Lung (tissue), 16 donors: ENCODE measurements around the gene HDAC10. TPM values are rescaled to one million over a fixed set of nuclear protein-coding genes. Genes with fewer than 3 reads are reported as not detected.

Experiments used
- ATAC-seq: fragments of 200-7000 bp; cut with Tn5 transposase; one replicate; pipeline ENCODE4 v1.9.1; 2020; ENCODE audit warnings: moderate number of reproducible peaks; ENCODE audit not compliant: insufficient read depth, low FRiP score
- DNase-seq, 3 donors: peaks; one replicate each; pipeline ENCODE4 v3.0.0-alpha.2; 2013 to 2017
- H3K27ac ChIP-seq, 2 donors: one replicate each; pipeline ENCODE4 v1.5.1; 2013; ENCODE audit warnings: mild to moderate bottlenecking in 2 of 2, moderate library complexity in 2 of 2, control low read depth in 1 of 2, inconsistent platforms in 1 of 2, low read depth in 1 of 2, low read length in 1 of 2
- H3K27me3 ChIP-seq, 3 donors: one replicate each; pipeline ENCODE4 v1.5.1; 2013; ENCODE audit warnings: low read length in 2 of 3; ENCODE audit not compliant: control insufficient read depth in 3 of 3, insufficient read depth in 3 of 3
- H3K36me3 ChIP-seq, 4 donors: one replicate each; pipeline ENCODE4 v1.5.1; 2013; ENCODE audit warnings: low read length in 4 of 4, mild to moderate bottlenecking in 1 of 4, moderate library complexity in 1 of 4; ENCODE audit not compliant: control insufficient read depth in 4 of 4, insufficient read depth in 4 of 4
- H3K4me1 ChIP-seq, 5 donors: one replicate each; pipeline ENCODE4 v1.5.1; 2013; ENCODE audit warnings: low read length in 5 of 5, mild to moderate bottlenecking in 2 of 5, moderate library complexity in 1 of 5; ENCODE audit not compliant: control insufficient read depth in 5 of 5, insufficient read depth in 5 of 5
- H3K4me3 ChIP-seq: one replicate; pipeline ENCODE4 v1.5.1; 2013; ENCODE audit warnings: mild to moderate bottlenecking, control low read depth, moderate library complexity
- H3K9ac ChIP-seq, 2 donors: one replicate each; pipeline ENCODE4 v1.5.1; 2013; ENCODE audit warnings: low read length in 2 of 2, control low read depth in 1 of 2; ENCODE audit not compliant: insufficient read depth in 1 of 2
- H3K9me3 ChIP-seq, 4 donors: one replicate each; pipeline ENCODE4 v1.5.1; 2013; ENCODE audit warnings: low read length in 3 of 4, mild to moderate bottlenecking in 1 of 4, moderate library complexity in 1 of 4; ENCODE audit not compliant: control insufficient read depth in 4 of 4, insufficient read depth in 3 of 4
- WGBS, 2 donors: extraction: QIAGEN DNeasy Blood & Tissue Kit; methylation state at CpG; one replicate each; pipeline ENCODE4 v1.1.7; 2013; 5-methylcytosine and 5-hydroxymethylcytosine counted together
- long read RNA-seq, 5 donors: transcript quantifications; one replicate each; lab custom pipeline, GENCODE V29; 2026
- polyA plus RNA-seq, 2 donors: library from polyadenylated mRNA; stranded (reverse); fragments of 200-250 nt; gene quantifications; one replicate each; pipeline ENCODE4 v1.2.1, GENCODE V29; 2013
- total RNA-seq, 2 donors: library from RNA; depleted of rRNA in 1 of 2; stranded (reverse); fragments of >200 nt in 1 of 2; gene quantifications; one replicate each; pipeline ENCODE4 v1.2.1, GENCODE V29; 2014 to 2021
- TF ChIP-seq, protein P1 (sequence below): IDR thresholded peaks from 2 replicates; pipeline ENCODE4 v1.5.1; 2012; ENCODE audit warnings: mild to moderate bottlenecking; ENCODE audit errors: control extremely low read depth, extremely low read depth
- donor health status: control.
- donor health status: control.
- donor health status: Bipolar disorder and iron deficiency.
- donor health status: healthy.
- donor health status: DM: yes; HTN: yes; CAD: no.

Gene HDAC10, protein sequence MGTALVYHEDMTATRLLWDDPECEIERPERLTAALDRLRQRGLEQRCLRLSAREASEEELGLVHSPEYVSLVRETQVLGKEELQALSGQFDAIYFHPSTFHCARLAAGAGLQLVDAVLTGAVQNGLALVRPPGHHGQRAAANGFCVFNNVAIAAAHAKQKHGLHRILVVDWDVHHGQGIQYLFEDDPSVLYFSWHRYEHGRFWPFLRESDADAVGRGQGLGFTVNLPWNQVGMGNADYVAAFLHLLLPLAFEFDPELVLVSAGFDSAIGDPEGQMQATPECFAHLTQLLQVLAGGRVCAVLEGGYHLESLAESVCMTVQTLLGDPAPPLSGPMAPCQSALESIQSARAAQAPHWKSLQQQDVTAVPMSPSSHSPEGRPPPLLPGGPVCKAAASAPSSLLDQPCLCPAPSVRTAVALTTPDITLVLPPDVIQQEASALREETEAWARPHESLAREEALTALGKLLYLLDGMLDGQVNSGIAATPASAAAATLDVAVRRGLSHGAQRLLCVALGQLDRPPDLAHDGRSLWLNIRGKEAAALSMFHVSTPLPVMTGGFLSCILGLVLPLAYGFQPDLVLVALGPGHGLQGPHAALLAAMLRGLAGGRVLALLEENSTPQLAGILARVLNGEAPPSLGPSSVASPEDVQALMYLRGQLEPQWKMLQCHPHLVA
- 10 to 100 TPM; 34.2 to 53.7 TPM for total RNA-seq
- 10 to 100 TPM; 32.2 to 38.3 TPM for polyA plus RNA-seq
- long read RNA-seq, donor 1, partial matches to known transcripts = 0 of 1 reads
- long read RNA-seq, donor 1, other reads (novel, unspliced or antisense) = 0 of 1 reads
- long read RNA-seq, donor 2, partial matches to known transcripts = 0 of 1 reads
- long read RNA-seq, donor 2, other reads (novel, unspliced or antisense) = 0 of 1 reads
- long read RNA-seq, donor 3, partial matches to known transcripts = 0 of 1 reads
- long read RNA-seq, donor 3, other reads (novel, unspliced or antisense) = 0 of 1 reads
- long read RNA-seq, donor 4 = 0 reads
- long read RNA-seq, donor 5, partial matches to known transcripts = 0 of 4 reads
- long read RNA-seq, donor 5, other reads (novel, unspliced or antisense) = 0 of 4 reads

- no peaks in the 10 kb centered on the region for H3K9me3 ChIP-seq
- peaks cover 3 to 15% (median 8%) of the 10 kb centered on the region in 5 donors for H3K4me1 ChIP-seq
- DNase-seq (peak; percentile 77 to 88 (median 83)), ATAC-seq (peak; percentile 86)
- TF ChIP-seq, protein P1, sequence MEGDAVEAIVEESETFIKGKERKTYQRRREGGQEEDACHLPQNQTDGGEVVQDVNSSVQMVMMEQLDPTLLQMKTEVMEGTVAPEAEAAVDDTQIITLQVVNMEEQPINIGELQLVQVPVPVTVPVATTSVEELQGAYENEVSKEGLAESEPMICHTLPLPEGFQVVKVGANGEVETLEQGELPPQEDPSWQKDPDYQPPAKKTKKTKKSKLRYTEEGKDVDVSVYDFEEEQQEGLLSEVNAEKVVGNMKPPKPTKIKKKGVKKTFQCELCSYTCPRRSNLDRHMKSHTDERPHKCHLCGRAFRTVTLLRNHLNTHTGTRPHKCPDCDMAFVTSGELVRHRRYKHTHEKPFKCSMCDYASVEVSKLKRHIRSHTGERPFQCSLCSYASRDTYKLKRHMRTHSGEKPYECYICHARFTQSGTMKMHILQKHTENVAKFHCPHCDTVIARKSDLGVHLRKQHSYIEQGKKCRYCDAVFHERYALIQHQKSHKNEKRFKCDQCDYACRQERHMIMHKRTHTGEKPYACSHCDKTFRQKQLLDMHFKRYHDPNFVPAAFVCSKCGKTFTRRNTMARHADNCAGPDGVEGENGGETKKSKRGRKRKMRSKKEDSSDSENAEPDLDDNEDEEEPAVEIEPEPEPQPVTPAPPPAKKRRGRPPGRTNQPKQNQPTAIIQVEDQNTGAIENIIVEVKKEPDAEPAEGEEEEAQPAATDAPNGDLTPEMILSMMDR = no peak
- H3K9ac ChIP-seq = peak within 1 kb of the TSS in 1 of 2 donors; percentile 32
- peak within 1 kb of the TSS; percentile 57 for H3K4me3 ChIP-seq
- 1 to 2% methylated on average over 80 to 81 of the region's 81 CpGs for WGBS, 2 donors
- peak within 1 kb of the TSS in 1 of 2 donors; percentile 79 for H3K27ac ChIP-seq
- no peaks in the 10 kb centered on the region for H3K27me3 ChIP-seq
- H3K36me3 ChIP-seq = peaks cover 0 to 19% (median 14%) of the 10 kb centered on the region in 4 donors
Observed at GRCh38 chr22:50250555-50251476, at the start of gene HDAC10. Gene HDAC10, minus strand, starts transcription at chr22:50251265. Its CDS starts 233 bp downstream, at chr22:50251032.

DNA sequence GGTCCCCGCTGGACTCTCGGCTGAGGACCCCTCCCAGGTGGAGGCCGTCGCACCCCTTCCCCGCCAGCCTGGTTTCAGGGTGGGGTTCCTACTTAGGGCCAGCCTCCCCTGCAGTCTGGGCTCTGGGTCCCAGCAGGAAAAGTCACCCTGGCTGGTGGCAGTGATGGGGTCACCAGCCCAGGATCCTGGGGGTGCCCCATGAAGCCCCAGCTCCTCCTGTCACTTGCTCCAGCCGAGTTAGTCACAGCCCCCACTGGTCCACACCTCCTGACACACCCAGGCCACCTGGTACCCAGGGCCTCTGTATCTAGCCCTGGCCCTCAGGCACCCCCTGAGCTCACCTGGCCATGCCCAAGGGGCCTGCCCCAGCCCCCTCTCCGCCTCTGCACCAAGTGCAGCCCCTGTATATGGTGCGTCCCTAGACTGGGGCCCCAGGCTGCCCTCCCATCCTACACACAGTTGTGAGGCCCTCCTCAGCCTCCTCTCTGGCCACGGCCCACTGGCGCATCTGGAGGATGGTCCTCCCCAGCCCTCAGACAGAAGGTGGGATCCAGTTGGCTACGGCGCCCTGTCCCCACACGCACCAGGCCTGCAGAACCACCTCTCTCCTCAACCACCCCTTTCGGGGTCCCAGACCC lies 49.7 kb upstream of the HDAC10 start:
- Histone ChIP-seq H3K36me3 (peaks cover 0 to 17% (median 3%) of the 10 kb centered on the region in 4 donors), H3K27ac (peak overlapping the region in 1 of 2 donors; percentile 84), H3K9ac (no peak overlapping the region), H3K27me3 (no peaks in the 10 kb centered on the region), H3K9me3 (no peaks in the 10 kb centered on the region), H3K4me1 (peaks cover 11 to 74% (median 43%) of the 10 kb centered on the region in 5 donors), H3K4me3 (no peak overlapping the region)
- TF ChIP-seq, protein P1 = no peak
- ATAC-seq (no peak), DNase-seq (no peak)
- WGBS, 2 donors = 81 to 91% methylated on average over 14 of the region's 14 CpGs
